GM12873 (cell line): ENCODE data around the gene SBF2.

ENCODE experiments used
- CTCF ChIP-seq: IDR thresholded peaks from 2 replicates; pipeline ENCODE4 v1.5.1; 2012; ENCODE audit warnings: low read depth, mild to moderate bottlenecking, moderate library complexity, low read length, control low read depth; ENCODE audit not compliant: insufficient read depth; ENCODE audit errors: missing control alignments

SBF2 gene

GRCh38 chr11:10322830-10323792 lies 29.1 kb upstream of the SBF2 start:
- TF ChIP-seq CTCF = peak; percentile 37

- TF ChIP-seq CTCF = no peak
Measured at GRCh38 chr11:10322401-10322800, 28.4 kb upstream of the SBF2 start.

- no peak for TF ChIP-seq CTCF
Measured at GRCh38 chr11:10320736-10321465, 26.9 kb upstream of the SBF2 start.

DNA sequence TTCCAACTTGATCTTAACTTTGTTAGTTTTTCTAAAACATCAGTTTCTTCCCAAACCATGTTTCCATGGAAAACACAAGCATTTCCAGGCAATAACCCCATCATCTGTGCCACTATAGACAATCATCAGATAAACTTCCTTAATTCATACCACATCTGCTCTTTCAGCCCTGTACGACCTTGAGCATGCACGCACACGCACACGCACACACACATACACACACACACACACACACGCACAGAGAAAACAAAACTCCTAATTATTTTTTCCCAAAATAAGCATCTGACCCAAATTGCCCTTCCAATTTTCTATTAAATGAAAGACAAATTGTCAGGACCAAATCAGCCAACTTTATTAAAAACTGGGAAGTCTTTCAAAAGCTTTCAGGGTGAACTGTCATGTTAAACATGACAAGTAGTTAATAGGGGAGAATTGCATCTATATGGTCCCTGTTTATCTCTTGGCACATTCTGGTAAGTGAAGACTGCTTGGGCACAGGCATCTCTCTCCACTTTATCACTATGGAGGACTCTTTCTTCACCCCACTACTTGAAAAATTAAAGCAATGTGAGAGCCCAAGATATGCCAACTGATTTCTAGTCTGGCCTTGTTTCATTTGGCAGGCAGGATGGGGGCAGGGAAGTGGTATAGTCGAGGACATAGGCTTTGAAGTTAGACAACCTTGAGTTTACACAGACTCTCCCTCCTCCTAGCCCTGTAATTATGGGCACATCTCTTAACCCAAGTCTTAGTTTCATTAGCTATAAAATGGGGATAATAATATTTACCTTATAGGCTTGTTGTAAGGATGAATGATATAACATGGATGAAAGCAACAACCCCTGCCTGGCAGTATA lies 25.9 kb upstream of the SBF2 start:
- no peak for TF ChIP-seq CTCF

DNA sequence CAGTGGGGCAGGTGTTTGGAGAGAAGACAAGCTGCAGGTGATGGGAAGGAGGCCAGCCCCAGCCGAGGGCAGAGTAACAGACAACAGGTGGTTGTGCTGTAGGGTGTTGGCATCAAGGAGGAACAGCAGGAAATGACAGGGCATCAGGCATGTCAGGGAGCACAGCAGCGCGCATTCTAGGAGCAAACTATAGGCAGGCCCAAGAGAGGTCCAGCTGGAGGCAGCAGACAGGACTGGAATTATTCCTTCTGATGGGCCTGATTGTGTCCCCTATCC lies 24.4 kb upstream of the SBF2 start:
- no peak for TF ChIP-seq CTCF

- no peak for TF ChIP-seq CTCF
Measured at GRCh38 chr11:10317776-10318526, 23.9 kb upstream of the SBF2 start.
